GM20000 (cell line): ENCODE results near the gene PGAP3.

Experiments used
- DNase-seq: peaks from one replicate; pipeline ENCODE4 v3.0.0; 2012; ENCODE audit warnings: low spot score
- CTCF ChIP-seq: IDR thresholded peaks from 2 replicates; pipeline ENCODE4 v1.5.1; 2012; ENCODE audit warnings: mild to moderate bottlenecking, control low read depth; ENCODE audit errors: extremely low read depth, missing control alignments

Gene PGAP3, protein sequence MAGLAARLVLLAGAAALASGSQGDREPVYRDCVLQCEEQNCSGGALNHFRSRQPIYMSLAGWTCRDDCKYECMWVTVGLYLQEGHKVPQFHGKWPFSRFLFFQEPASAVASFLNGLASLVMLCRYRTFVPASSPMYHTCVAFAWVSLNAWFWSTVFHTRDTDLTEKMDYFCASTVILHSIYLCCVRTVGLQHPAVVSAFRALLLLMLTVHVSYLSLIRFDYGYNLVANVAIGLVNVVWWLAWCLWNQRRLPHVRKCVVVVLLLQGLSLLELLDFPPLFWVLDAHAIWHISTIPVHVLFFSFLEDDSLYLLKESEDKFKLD

GRCh38 chr17:39687546-39688474 lies at the start of gene PGAP3:
TSS of gene PGAP3 (minus strand) at chr17:39688057. CDS start at chr17:39688014, 43 bp downstream.
- DNase-seq, result peak; percentile 94
- no peak for TF ChIP-seq CTCF

DNA sequence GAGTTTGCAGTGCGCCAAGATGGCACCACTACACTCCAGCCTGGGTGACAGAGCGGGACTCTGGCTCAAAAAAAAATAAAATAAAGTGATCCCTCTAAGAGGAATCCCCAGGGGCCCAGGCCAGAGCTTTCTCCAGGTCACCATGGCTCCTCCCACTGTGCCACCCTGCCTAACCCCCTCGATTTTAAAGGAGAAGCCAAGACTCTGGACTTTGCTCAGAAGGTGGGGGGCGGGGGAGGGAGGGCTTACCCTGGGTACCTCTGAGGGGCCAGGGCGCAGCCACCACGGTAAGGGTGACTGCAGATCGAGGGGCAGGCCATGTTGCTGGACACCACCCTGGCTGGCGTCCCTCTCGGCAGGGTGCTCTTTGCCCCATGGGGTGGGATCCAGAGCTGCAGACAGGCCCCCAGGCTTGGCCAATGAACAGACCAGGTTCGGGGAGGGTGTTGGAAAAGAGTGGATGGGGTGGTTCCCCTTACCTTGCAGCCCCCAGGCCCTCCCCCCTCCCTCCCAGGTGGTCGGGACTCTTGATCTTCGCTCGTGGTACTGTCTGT lies 49.4 kb upstream of the PGAP3 start:
- no peak for DNase-seq
- TF ChIP-seq CTCF, result no peak

DNA sequence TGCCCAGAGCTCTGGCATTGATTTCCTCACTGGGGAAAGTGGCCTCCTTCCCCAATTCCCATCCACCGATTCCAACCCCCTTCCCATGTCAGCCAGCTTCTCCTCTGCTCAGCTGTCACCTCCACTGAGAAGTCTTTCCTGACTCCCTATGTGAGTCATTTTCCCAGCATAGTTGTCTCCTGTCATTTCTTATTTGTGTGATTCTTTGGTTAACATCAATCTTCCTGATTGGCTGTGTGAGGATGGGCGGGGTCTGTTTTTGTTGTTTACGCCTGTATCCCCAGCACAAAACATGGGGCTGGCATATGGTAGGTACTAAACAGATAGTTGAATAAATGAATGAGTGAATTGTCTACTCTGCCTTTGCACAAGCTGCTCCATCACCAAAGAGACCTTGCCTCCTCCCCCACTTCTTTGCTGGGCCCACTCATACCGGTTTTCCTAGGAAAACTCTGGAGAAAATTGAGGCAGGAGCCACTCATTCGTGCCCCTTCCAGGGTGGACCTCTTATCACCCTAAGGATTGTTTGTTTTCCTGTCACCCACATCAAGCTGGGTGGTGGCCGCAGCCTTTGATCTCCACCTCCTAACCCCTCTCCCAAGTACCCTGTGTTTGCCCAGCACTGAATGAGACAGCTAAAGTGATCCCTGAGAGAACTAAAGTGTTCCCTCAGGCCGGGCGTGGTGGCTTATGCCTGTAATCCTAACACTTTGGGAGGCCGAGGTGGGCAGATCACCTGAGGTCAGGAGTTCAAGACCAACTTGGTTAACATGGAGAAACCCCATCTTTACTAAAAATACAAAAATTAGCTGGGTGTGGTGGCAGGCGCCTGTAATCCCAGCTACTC lies 48.7 kb upstream of the PGAP3 start:
- no peak for DNase-seq
- TF ChIP-seq CTCF, result no peak

- no peak for DNase-seq
- TF ChIP-seq CTCF, result no peak
Measured at GRCh38 chr17:39735882-39736281, 48.0 kb upstream of the PGAP3 start.

- no peak for TF ChIP-seq CTCF
- DNase-seq, result no peak
Measured at GRCh38 chr17:39732586-39732985, 44.7 kb upstream of the PGAP3 start.

DNA sequence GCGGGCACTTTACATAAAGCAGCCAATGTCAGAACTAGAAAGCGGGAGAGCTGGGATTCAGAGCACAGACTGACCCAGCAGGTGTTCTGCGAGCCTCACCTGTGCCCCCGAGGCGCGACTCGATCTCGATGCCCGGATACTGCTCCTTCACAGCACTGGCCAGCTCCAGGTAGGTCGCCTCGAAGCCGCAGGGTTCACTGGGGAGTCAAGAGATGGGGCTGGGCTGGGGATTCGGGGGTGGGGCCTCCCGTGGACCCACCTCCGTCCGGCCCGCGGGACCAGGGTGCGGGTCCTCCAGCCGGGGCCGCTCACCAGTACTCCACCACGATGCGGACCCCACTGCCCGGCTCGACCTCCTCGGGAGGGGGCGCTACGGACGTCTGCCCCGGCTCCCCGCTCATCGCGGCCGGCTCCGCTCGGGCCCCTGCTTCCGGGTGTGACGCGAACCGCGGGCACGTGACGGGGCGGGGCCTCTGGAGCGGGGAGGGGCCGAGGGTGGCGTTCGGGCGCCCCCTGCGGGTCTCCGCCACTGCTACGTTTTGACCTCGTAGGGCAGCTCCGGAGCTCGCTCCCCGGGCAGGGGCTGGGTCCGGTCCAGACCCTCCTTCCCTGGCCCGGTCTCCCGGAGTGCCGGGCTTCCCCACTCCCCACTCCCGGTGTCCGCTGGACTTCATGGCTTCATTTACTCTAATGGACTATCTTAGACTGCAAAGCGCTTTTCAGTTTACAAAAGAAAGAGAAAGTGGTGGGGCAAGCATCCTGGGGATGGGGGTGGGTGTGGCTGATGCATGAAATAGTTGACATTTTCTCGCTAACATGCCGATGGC lies 42.5 kb upstream of the PGAP3 start, which contains the start of gene MIEN1:
Gene MIEN1 (minus strand): TSS at position 438 of the 827 bp plus-strand sequence. CDS start 37 bp downstream, at position 401.
- DNase-seq, result peak; percentile 99
- TF ChIP-seq CTCF, result peak; percentile 44
